BJ (cell line): ENCODE results near the gene DBN1. TPM values are rescaled to one million over a fixed set of nuclear protein-coding genes. Genes with fewer than 3 reads are reported as not detected.

ENCODE experiments used
- CTCF ChIA-PET: fragments of 350-600 bp; formaldehyde crosslinking; extraction: SDS; loops from one replicate; lab custom pipeline; 2021; ENCODE audit warnings: antibody characterized with exemption, inconsistent platforms; lab: Yijun Ruan, JAX
- POLR2A ChIA-PET: fragments of 300-600 bp; sonication (Branson Sonifier 250); formaldehyde crosslinking; extraction: SDS; loops from one replicate; lab custom pipeline; 2021; ENCODE audit warnings: antibody characterized with exemption; lab: Charles Lee
- DNase-seq: peaks from one replicate; pipeline ENCODE4 v3.0.0-alpha.2; 2011; ENCODE audit warnings: low read depth
- H3K27me3 ChIP-seq: 2 replicates; pipeline ENCODE4 v1.6.0; 2011; ENCODE audit warnings: low read length; ENCODE audit not compliant: control insufficient read depth, insufficient read depth
- H3K36me3 ChIP-seq: 2 replicates; pipeline ENCODE4 v1.5.1; 2011; ENCODE audit warnings: low read length; ENCODE audit not compliant: control insufficient read depth, insufficient read depth
- H3K4me3 ChIP-seq: 2 replicates; pipeline ENCODE4 v1.5.1; 2011; ENCODE audit warnings: low read depth, mild to moderate bottlenecking, control low read depth, low read length
- polyA plus RNA-seq: library from polyadenylated mRNA; depleted of rRNA; stranded (reverse); fragments of >200 nt; gene quantifications from 2 replicates; pipeline ENCODE4 v1.2.3, GENCODE V29; 2011
- TF ChIP-seq, protein P1 (sequence below): IDR thresholded peaks from 2 replicates; pipeline ENCODE4 v1.5.1; 2011; ENCODE audit warnings: low read depth, mild to moderate bottlenecking, control low read depth, inconsistent platforms, low read length, moderate library complexity; ENCODE audit not compliant: insufficient read depth

Gene DBN1
- polyA plus RNA-seq, 1 experiment, result 176 TPM

- CTCF ChIA-PET, result interaction anchor here (0.6 to 18.6 kb wide), 33 partner anchors 8 to 715 kb away, joined by 3 to 352 read pairs (median 8); partner anchors contain the start of genes DBN1, DOK3, F12 and GRK6
- no peak for DNase-seq
- TF ChIP-seq, protein P1, sequence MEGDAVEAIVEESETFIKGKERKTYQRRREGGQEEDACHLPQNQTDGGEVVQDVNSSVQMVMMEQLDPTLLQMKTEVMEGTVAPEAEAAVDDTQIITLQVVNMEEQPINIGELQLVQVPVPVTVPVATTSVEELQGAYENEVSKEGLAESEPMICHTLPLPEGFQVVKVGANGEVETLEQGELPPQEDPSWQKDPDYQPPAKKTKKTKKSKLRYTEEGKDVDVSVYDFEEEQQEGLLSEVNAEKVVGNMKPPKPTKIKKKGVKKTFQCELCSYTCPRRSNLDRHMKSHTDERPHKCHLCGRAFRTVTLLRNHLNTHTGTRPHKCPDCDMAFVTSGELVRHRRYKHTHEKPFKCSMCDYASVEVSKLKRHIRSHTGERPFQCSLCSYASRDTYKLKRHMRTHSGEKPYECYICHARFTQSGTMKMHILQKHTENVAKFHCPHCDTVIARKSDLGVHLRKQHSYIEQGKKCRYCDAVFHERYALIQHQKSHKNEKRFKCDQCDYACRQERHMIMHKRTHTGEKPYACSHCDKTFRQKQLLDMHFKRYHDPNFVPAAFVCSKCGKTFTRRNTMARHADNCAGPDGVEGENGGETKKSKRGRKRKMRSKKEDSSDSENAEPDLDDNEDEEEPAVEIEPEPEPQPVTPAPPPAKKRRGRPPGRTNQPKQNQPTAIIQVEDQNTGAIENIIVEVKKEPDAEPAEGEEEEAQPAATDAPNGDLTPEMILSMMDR, result peak; percentile 62
Measured at GRCh38 chr5:177454397-177455035, 18.9 kb downstream of the DBN1 start.

GRCh38 chr5:177453852-177454396 lies 19.5 kb downstream of the DBN1 start:
- POLR2A ChIA-PET, result interaction anchor here (1.0 kb wide), 1 partner anchor 50 kb away, joined by 3 read pairs; no protein-coding TSS in a partner anchor

More at GRCh38 chr5:177454397-177455035, 18.9 kb downstream of the DBN1 start:
- peak overlapping the region; percentile 41 for H3K4me3 ChIP-seq
- POLR2A ChIA-PET, result interaction anchor here (1.0 kb wide), 1 partner anchor 51 kb away, joined by 3 read pairs; no protein-coding TSS in a partner anchor
- no peaks in the 10 kb centered on the region for H3K27me3 ChIP-seq
- peaks cover 23% of the 10 kb centered on the region for H3K36me3 ChIP-seq

GRCh38 chr5:177452688-177453638 lies 20.5 kb downstream of the DBN1 start:
- ChIA-PET POLR2A (no interaction called here), CTCF (interaction anchor here (0.6 to 18.6 kb wide), 18 partner anchors 9 to 142 kb away, joined by 3 to 352 read pairs (median 10); partner anchors contain the start of genes DBN1, F12, MXD3 and PDLIM7)
- Histone ChIP-seq H3K4me3 (no peak overlapping the region), H3K36me3 (peaks cover 9% of the 10 kb centered on the region), H3K27me3 (no peaks in the 10 kb centered on the region)
- DNase-seq, result no peak
- TF ChIP-seq, protein P1, result no peak

More at GRCh38 chr5:177453852-177454396, 19.5 kb downstream of the DBN1 start:
- peak overlapping the region; percentile 41 for H3K4me3 ChIP-seq
- TF ChIP-seq, protein P1, result no peak
- H3K36me3 ChIP-seq, result peaks cover 17% of the 10 kb centered on the region
- CTCF ChIA-PET, result interaction anchor here (0.6 to 18.6 kb wide), 25 partner anchors 7 to 340 kb away, joined by 3 to 352 read pairs (median 9); partner anchors contain the start of genes DBN1, DOK3, F12 and GRK6
- DNase-seq, result no peak
- H3K27me3 ChIP-seq, result no peaks in the 10 kb centered on the region

DNA sequence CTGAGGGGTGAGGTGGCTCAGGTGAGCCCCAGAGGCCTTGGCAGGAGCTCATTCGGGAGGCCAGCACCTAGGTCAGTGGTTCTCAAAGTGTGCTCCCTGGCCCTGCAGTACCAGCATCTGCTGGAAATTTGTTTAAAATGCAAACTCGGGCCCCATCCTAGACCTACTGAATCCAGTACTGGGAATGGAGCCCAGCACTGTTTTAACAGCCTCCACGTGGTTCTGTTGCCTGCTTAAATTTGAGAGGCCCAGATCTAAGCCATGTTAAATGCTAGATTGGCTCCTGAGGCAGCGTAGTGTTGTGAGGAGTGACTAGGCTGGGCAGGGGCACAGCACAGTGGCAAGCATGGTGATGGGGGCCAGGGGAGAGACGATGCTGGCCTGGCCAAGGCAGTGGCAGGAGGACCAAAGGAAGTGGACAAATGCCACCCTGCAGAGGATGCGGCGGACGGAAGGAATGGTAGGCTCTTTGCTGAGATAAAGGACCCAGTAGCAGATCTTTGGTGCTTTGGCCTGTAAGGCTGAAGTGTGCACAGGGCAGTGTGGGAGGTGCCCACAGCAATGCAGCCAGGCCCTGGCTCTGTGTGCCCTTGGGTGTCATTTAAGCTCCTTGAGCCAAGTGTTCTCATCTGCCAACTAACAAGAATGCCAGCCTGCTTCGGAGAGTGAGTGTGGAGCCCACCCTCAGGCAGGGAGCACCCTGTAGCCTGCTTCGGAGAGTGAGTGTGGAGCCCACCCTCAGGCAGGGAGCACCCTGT lies 22.6 kb downstream of the DBN1 start:
- ChIA-PET CTCF (interaction anchor here (1.1 to 18.6 kb wide), 4 partner anchors 46 to 141 kb away, joined by 4 to 352 read pairs (median 110); partner anchors contain the start of genes F12 and PFN3), POLR2A (no interaction called here)

More for the DNA sequence above, 22.6 kb downstream of the DBN1 start:
- H3K27me3 ChIP-seq, result no peaks in the 10 kb centered on the region
- no peak overlapping the region for H3K4me3 ChIP-seq
- no peak for DNase-seq
- TF ChIP-seq, protein P1, result no peak
- H3K36me3 ChIP-seq, result no peaks in the 10 kb centered on the region
